HL-60 (cell line): Measurements from ENCODE around the gene KRTAP10-12.

Experiments
- DNase-seq, 2 experiments: peaks; one replicate each; pipeline ENCODE4 v3.0.0-alpha.2; 2010 to 2020; ENCODE audit warnings: low read depth in 1 of 2, low spot score in 1 of 2
- H3K27ac ChIP-seq: fragments of 250-450 bp; sonication (Bioruptor Pico); replicated peaks from 2 replicates; pipeline ENCODE4 v1.5.1; 2020; ENCODE audit warnings: mild to moderate bottlenecking, moderate library complexity
- H3K27me3 ChIP-seq: fragments of 250-450 bp; sonication (Bioruptor Pico); 2 replicates; pipeline ENCODE4 v1.5.1; 2021; ENCODE audit warnings: mild to moderate bottlenecking, moderate library complexity; ENCODE audit not compliant: insufficient read depth, poor library complexity, severe bottlenecking
- H3K4me3 ChIP-seq: replicated peaks from 2 replicates; pipeline ENCODE4 v1.5.1; 2011; ENCODE audit warnings: mild to moderate bottlenecking, control low read depth, low read length; ENCODE audit not compliant: insufficient read depth
- CTCF ChIP-seq: IDR thresholded peaks from one replicate; pipeline ENCODE4 v1.5.1; 2011; ENCODE audit warnings: low read length, control low read depth, inconsistent platforms; ENCODE audit not compliant: insufficient read depth
- GABPA ChIP-seq: IDR thresholded peaks from 2 replicates; pipeline ENCODE4 v1.6.1; 2012; ENCODE audit warnings: low read depth
- POLR2AphosphoS5 ChIP-seq: IDR thresholded peaks from 2 replicates; pipeline ENCODE4 v1.6.1; 2012; ENCODE audit warnings: low read depth
- REST ChIP-seq: IDR thresholded peaks from 2 replicates; pipeline ENCODE4 v1.6.1; 2012; ENCODE audit warnings: low read depth; ENCODE audit not compliant: insufficient replicate concordance
- SPI1 ChIP-seq: IDR thresholded peaks from 2 replicates; pipeline ENCODE4 v1.6.1; 2012; ENCODE audit warnings: low read depth, mild to moderate bottlenecking, borderline replicate concordance

KRTAP10-12 gene

DNA sequence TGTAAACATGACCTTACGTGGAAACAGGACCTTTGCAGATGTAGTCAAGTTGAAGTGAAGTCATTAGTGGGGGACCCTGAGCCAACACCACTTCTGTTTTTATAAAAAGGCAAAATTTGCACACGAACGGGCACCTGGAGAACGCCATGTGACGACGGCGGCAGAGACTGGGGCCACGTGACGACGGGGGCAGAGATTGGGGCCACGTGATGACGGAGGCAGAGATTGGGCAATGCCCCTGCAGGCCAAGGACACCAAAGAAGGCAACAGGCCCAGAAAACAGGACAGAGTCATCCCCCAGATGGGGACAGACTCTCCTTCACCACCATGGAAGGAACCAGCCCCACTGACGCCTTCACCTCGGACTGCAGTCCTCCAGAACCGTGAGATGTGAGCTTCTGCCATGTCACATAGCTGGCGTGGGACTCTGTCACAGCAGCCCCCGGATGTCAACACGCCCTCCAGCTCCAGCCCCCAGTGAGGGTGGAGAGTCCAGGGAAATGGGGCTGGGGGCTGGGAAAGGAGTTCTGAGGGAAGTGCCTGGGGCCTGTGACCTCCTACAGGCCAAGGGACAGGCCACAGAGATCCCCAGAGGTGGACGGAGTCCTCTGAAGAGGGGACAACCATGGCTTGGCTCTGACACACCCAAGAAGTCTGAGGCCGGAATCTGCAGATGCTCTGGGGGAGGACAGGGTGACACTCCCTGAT, 46.6 kb upstream of the KRTAP10-12 start:
- DNase-seq, result no peak
- TF ChIP-seq REST (no peak), POLR2AphosphoS5 (no peak), CTCF (no peak), GABPA (no peak)
- Histone ChIP-seq H3K4me3 (no peak overlapping the region), H3K27ac (no peak overlapping the region), H3K27me3 (no peaks in the 10 kb centered on the region)

DNA sequence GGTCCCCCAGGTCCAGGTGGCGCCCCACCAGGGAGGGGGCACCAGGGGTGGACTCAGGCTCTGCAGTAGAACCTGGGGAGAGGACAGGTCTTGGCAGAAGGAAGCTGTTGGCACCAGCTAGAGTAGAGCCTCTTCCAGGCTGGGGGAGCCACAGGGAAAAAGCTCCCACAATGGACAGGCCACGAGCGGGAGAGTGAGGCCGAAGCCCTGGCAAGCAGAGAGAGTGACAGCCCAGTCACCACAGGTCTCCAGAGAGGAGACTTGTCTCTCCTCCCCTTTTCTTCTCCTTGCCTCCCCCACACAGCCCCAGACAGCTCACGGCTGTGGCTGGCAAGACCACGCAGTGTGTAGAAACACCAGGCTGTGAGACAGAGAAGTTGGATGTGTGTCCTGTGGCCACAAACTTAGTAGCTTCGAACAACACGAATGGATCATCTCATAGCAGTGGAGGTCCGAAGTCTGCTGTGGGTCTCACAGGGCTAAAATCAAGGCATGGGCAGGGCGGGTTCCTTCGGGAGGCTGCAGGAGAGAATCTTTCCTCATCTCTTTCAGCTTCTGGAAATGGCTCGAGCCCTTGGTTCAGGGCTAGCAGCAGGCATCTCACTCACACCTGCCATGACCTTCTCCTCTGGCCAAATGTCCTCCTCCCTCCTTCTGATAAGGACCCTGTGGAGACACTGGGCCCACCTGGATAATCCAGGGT, 45.8 kb upstream of the KRTAP10-12 start:
- TF ChIP-seq CTCF (no peak), POLR2AphosphoS5 (no peak), GABPA (no peak), SPI1 (no peak), REST (no peak)
- Histone ChIP-seq H3K27me3 (no peaks in the 10 kb centered on the region), H3K4me3 (no peak overlapping the region), H3K27ac (no peak overlapping the region)
- DNase-seq, result no peak

DNA sequence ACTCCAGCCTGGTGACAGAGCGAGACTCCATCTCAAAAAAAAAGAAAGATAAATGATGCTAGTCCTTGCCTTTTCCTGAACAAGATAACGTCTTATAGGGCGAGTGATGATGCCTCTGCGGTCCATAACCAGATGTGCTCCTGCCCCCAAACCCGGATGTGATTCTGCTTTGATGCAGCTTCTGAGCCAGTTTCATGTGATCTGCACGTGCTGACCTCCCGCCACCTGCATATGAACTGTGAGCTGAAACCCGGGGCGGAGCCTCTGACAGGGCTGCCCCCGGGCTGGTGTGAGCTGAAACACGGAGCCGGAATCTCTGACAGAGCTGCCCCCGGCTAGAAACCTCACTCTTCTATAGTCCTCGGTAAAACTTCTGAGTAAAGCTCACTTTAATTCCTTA, 43.8 kb upstream of the KRTAP10-12 start:
- no peak overlapping the region for H3K4me3 ChIP-seq
- no peaks in the 10 kb centered on the region for H3K27me3 ChIP-seq
- H3K27ac ChIP-seq, result no peak overlapping the region
- no peak for DNase-seq
- no peak for TF ChIP-seq GABPA
- TF ChIP-seq POLR2AphosphoS5, result no peak
- no peak for TF ChIP-seq SPI1
- TF ChIP-seq REST, result no peak
- TF ChIP-seq CTCF, result no peak
